GM18909 (cell line): Measurements from ENCODE around the gene GPR107.

Source experiments
- ATAC-seq: cut with Tn5 transposase; IDR thresholded peaks from one replicate; pipeline ENCODE4 v1.9.1; 2021; ENCODE audit warnings: mild to moderate bottlenecking; ENCODE audit not compliant: unreplicated experiment, poor library complexity

Gene GPR107

GRCh38 chr9:130175355-130175754 lies 121.6 kb downstream of the GPR107 start:
- ATAC-seq = no peak

DNA sequence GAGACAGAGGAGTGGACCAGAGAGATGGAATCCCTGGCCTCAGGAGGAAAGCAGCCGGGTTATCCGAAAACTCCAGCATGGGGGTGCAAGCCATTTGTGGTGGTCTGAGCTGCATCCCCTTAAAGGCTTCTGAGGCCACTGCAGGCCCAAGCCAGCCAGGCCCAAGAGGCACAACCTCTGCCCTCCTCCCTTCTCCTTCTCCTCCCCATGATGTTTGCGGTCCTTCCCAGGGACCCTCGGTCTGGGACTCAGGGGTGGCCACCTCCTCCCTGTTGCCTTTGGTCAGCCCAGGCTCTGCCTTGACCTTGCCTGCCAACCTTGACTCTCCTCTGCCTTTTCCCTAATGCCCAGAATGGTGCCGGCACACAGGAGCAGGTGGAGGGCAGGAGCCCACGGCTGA lies 123.1 kb downstream of the GPR107 start:
- ATAC-seq = no peak

GRCh38 chr9:130177898-130178805 lies 124.4 kb downstream of the GPR107 start:
- ATAC-seq = no peak

DNA sequence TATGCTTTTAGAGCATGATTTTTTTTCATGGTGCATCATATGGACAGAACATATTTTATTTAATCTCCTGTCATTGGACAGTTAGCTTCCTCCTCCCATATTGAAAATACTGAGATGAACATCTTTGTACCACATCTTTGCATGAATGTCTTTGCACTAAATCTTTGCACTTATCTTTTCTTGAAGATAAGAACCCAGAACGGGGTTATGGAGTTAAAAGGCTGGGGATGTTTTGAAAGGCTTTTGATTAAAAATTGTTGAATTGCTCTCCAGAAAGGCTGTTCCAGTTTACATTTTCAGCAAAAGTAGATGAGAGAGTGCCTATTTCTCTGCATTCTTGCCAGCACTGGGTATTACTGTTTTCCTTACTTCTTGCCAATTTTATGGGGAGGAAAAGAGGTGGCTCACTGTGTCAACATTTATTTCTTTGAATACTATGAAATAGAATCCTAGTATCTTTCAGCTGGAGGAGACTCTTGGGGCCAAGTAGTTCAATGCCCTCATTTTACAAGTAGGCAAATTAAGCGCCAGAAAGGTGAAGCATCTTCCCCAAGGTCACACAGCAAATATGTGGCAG lies 125.7 kb downstream of the GPR107 start:
- ATAC-seq = no peak

DNA sequence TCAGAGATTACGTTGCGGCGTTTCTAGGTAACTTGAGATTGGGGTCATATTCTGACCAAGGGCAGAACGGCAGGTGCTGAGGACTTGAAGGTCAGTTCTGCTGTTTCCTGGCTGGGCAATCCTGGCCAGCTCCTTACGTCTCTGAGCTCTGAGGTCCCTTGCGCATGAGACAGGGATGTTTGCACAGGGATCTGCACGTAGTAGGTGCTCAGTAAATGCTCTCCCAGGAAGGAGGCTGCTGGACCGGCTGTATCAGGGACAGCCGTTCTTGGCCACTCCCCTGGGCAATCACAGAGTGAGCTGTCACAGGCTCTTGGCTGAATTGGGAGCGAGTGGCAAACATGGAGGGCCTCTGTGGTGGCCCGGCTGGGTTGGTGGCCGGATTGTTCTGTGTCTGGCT lies 126.8 kb downstream of the GPR107 start:
- ATAC-seq = no peak

GRCh38 chr9:130181678-130182380 lies 128.1 kb downstream of the GPR107 start:
- ATAC-seq = no peak

GRCh38 chr9:130182381-130182909 lies 128.7 kb downstream of the GPR107 start:
- ATAC-seq = no peak

DNA sequence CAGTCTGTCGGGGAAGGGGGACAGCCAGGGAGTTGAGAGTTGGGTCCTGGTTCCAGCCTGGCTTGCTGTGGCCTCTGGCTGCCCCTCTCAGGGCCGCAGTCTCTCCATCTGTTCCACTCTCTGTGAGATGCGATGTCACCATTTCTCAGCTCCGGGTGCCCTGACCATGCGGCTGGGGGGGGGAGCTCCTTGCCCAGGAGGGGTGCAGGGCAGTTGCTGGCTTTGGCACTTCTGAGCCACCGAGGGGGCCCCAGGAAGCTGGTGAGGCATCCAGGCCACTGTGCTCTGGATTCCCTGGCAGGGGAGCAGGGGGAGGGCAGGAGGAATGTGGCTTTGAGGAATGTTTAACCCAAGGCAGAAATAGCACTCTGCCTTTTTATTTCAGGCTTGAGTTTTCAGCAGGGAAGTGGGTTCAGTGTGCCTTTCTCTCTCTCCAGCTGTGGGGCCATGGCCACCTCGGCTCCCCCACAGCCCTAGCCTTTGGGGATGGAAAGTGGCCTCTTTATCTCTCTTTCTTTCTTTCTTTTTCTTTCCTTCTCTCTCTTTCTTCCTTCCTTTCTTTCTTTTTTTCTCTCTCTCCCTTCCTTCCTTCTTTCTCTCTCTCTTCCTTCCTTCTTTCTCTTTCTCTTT lies 129.5 kb downstream of the GPR107 start:
- no peak for ATAC-seq

DNA sequence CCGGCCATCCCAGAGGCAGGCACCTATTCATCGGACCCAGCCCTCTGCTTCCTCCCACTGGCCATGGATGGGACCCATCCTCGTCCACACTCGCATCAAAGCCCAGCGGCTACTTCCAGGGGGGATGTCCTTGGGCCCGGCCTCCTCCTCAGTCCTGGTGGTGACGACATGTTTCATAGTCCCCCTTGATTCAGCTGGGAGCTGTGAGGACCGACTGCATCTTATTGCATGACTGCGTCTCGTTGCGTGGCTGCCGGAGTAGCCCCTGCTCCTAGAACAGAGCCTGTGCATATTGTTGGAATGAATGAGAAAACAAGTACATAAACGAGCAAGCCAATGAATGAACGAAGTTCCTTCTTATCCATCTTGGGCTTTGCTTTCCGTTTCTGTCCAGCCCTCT lies 131.3 kb downstream of the GPR107 start:
- no peak for ATAC-seq

GRCh38 chr9:130185490-130186031 lies 131.9 kb downstream of the GPR107 start:
- no peak for ATAC-seq

DNA sequence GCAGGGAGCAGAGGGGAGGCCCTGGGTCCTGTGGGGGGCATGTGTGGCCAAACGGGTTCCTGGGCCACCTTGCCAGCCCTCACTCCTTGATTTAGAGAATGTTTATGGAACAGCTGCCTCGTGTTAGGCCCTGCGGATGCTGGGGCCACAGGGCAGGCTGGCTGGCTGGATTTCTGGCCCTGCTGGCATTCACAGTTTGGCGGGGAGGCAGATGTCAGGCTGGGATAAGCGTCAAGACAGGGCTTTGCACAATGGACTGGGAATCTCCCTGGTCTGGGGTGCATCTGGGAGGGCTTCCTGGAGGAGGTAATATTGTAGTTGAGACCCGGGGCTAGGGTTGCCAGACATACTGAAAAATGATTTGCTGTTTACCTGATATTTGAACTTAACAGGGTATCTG lies 132.3 kb downstream of the GPR107 start:
- no peak for ATAC-seq

GRCh38 chr9:130186839-130187522 lies 133.3 kb downstream of the GPR107 start:
- ATAC-seq = no peak

GRCh38 chr9:130187523-130187846 lies 133.8 kb downstream of the GPR107 start:
- no peak for ATAC-seq

DNA sequence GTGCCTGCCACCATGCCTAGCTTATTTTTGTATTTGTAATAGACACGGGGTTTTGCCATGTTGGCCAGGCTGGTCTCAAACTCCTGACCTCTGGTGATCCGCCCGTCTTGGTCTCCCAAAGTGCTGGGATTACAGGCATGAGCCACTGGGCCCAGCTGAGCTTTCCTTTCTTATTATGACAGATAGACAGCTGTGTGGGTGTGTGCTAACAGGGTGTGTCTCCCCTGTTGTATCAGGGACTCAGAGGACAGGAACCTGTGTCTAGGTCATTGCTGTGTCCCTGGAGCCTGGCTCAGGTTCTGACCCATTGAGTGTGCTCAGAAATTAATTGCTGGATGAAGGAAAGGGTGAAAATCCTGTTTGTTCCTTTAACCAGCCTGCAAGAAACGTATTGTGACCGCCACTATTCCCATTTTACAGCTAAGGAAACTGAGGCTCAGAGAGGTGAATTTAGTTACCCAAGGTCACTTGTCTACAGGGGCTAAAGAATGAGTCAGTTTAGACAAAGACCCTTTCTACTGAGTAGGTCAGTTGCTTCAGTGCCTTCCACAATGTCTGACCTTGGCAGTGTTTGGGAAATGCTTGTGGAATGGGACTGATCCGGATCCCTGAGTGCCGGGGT lies 135.3 kb downstream of the GPR107 start:
- ATAC-seq = no peak
